Kidney epithelial cell (primary cell): Measurements from ENCODE around the gene RPUSD2. TPM values are rescaled to one million over a fixed set of nuclear protein-coding genes. Genes with fewer than 3 reads are reported as not detected.

ENCODE experiments used
- DNase-seq: peaks from one replicate; pipeline ENCODE4 v3.0.0-alpha.2; 2010; ENCODE audit warnings: low read depth
- H3K27me3 ChIP-seq: 2 replicates; pipeline ENCODE4 v1.6.0; 2011; ENCODE audit warnings: low read length; ENCODE audit not compliant: control insufficient read depth, insufficient read depth
- H3K36me3 ChIP-seq: 2 replicates; pipeline ENCODE4 v1.5.1; 2011; ENCODE audit warnings: low read length; ENCODE audit not compliant: control insufficient read depth, insufficient read depth
- H3K4me3 ChIP-seq: 2 replicates; pipeline ENCODE4 v1.5.1; 2011; ENCODE audit warnings: low read depth, mild to moderate bottlenecking, control low read depth, low read length
- total RNA-seq: library from RNA; depleted of rRNA; stranded (reverse); fragments of >200 nt; gene quantifications from 2 replicates; pipeline ENCODE4 v1.2.3, GENCODE V29; 2015
- TF ChIP-seq, protein P1 (sequence below): IDR thresholded peaks from 2 replicates; pipeline ENCODE4 v1.5.1; 2011; ENCODE audit warnings: mild to moderate bottlenecking, moderate library complexity, low read length, control low read depth, inconsistent platforms; ENCODE audit not compliant: insufficient read depth, poor library complexity, severe bottlenecking

The RPUSD2 gene, protein sequence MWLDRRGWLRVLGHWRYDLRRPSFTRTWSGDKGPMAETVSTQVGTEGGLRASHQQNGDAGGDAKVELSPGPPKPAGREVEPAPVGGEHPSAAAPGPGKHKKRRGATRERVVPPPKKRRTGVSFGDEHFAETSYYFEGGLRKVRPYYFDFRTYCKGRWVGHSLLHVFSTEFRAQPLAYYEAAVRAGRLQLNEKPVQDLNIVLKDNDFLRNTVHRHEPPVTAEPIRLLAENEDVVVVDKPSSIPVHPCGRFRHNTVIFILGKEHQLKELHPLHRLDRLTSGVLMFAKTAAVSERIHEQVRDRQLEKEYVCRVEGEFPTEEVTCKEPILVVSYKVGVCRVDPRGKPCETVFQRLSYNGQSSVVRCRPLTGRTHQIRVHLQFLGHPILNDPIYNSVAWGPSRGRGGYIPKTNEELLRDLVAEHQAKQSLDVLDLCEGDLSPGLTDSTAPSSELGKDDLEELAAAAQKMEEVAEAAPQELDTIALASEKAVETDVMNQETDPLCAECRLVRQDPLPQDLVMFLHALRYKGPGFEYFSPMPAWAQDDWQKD
- 17.6 and 18.1 TPM in 2 replicates for total RNA-seq

DNA sequence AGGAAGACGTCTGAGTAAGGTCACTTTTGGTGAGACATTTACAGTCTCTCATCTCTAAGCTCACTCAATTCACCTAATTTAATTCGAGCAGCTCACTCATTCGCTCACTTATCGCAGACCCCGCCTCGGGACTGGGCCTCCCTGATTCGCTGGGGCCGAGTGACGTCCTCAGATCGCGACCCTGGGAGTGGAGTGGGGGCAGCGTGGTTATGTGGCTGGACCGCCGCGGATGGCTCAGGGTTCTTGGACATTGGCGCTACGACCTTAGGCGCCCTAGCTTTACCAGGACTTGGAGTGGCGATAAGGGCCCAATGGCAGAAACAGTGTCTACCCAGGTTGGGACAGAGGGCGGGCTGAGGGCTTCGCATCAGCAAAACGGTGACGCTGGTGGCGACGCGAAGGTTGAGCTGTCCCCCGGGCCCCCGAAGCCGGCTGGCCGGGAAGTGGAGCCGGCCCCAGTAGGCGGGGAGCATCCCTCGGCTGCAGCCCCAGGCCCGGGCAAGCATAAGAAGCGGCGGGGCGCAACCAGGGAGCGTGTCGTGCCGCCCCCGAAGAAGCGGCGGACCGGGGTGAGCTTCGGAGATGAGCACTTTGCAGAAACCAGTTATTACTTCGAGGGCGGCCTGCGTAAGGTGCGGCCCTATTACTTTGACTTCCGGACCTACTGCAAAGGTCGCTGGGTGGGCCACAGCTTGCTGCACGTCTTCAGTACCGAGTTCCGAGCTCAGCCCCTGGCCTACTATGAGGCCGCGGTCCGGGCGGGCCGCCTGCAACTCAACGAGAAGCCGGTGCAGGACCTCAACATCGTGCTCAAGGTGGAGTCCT, at the start of gene RPUSD2:
Gene RPUSD2 (plus strand): TSS at position 171 of the 825 bp plus-strand sequence. CDS start 39 bp downstream, at position 210.
- TF ChIP-seq, protein P1, sequence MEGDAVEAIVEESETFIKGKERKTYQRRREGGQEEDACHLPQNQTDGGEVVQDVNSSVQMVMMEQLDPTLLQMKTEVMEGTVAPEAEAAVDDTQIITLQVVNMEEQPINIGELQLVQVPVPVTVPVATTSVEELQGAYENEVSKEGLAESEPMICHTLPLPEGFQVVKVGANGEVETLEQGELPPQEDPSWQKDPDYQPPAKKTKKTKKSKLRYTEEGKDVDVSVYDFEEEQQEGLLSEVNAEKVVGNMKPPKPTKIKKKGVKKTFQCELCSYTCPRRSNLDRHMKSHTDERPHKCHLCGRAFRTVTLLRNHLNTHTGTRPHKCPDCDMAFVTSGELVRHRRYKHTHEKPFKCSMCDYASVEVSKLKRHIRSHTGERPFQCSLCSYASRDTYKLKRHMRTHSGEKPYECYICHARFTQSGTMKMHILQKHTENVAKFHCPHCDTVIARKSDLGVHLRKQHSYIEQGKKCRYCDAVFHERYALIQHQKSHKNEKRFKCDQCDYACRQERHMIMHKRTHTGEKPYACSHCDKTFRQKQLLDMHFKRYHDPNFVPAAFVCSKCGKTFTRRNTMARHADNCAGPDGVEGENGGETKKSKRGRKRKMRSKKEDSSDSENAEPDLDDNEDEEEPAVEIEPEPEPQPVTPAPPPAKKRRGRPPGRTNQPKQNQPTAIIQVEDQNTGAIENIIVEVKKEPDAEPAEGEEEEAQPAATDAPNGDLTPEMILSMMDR = no peak
- peak within 1 kb of the TSS; percentile 85 for H3K4me3 ChIP-seq
- H3K36me3 ChIP-seq = no peaks in the 10 kb centered on the region
- no peaks in the 10 kb centered on the region for H3K27me3 ChIP-seq
- DNase-seq = peak; percentile 60

DNA sequence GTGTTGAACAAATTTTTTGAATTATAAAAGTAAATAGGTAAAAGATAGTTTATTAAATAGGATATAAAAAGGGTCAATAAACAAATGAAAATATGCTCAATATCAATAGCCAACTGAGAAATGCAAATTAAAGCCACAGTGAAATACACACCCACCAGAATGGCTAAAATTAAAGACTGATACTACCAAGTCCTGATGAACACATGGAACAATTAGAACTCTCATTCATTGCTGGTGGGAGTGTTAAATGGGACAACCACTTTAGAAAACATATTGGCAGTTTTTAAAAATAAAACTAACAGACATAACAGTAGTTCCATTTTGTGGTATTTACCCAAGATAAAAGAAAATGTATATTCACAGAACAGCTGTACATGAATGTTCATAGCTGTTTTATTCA, 45.5 kb upstream of the RPUSD2 start:
- DNase-seq = no peak
- H3K4me3 ChIP-seq = no peak overlapping the region
- no peaks in the 10 kb centered on the region for H3K27me3 ChIP-seq
- TF ChIP-seq, protein P1 = no peak
- H3K36me3 ChIP-seq = no peaks in the 10 kb centered on the region

DNA sequence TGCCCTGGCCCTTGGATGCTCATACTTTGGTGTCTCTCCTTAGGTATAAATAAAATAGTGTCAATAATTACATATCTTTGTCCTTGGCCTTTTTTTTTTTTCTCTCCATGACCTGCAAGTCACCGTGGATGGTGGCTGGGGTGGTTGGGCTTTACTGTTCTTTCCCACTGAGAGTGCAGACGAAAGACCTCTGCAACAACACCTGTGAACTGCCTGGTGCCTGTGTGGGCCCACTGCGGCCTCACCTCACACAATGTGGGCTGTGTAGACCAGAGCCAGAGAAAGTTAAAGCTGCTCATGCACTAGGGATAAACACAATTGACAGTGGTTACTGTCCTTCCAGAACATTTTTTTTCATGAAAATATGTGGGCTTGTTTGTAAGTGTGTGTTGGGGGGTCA, 43.2 kb upstream of the RPUSD2 start:
- Histone ChIP-seq H3K36me3 (no peaks in the 10 kb centered on the region), H3K4me3 (no peak overlapping the region), H3K27me3 (no peaks in the 10 kb centered on the region)
- TF ChIP-seq, protein P1 = no peak
- no peak for DNase-seq

DNA sequence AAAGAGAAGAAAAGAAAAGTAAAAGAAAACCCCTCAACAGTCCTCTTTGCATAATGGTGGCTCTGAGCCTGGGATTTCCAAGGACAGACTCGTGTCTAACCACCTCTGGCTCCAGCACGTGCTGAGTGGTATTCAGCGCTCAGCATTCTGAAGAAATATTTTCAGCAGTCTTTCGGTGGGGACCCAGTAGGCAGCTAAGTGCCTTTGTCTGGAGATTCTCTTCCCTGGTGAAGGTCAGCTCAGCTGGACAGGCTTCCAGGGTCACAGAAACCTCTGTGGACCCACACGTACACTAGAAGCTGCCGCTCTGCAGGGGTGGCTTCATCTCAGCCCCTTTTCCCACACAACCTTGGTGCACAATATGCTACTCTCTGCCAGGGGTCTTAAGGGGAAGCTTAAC, 40.3 kb upstream of the RPUSD2 start:
- TF ChIP-seq, protein P1 = no peak
- no peak for DNase-seq
- Histone ChIP-seq H3K4me3 (no peak overlapping the region), H3K27me3 (no peaks in the 10 kb centered on the region), H3K36me3 (no peaks in the 10 kb centered on the region)

DNA sequence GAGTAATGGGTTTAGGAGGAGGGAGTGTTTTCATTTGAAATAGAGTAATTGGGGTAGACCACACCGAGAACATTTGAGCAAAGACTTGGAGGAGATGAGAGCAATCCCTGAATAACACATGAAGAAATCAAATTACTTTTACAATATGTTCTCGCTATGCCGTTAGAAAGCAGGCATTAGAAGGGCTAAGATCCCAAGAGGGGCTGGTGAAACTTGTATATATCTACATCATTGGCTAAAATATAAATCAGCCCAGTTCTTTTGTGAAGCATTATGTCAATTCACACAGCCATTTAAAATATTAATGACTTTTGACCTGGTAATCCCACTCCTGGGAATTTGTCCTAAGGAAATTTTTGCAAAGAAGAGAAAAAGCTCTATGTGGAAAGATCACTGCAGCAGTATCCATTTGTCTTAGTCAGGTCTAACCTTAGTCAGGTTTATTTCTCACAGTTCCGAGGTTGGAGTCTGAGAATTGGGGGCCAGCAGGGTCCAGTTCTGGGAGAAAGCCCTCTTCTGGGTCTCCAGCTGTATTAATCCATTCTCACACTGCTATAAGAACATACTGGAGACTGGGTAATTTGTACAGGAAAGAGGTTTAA, 35.2 kb upstream of the RPUSD2 start:
- H3K4me3 ChIP-seq = no peak overlapping the region
- H3K27me3 ChIP-seq = no peaks in the 10 kb centered on the region
- no peaks in the 10 kb centered on the region for H3K36me3 ChIP-seq
- TF ChIP-seq, protein P1 = no peak
- no peak for DNase-seq
